ENCODE measurements around the gene C1orf35. TPM values are rescaled to one million over a fixed set of nuclear protein-coding genes. Genes with fewer than 3 reads are reported as not detected.
A peak's percentile ranks its signal among the peaks of the same experiment; 100 is the strongest.

C1orf35 gene
- total and polyA plus RNA-seq, 9 of the 15 experiments (the other 6 are each of a cell fraction or from before 2014, with no cell fraction given): 3.2 to 48.7 (median 12.5) TPM

- TF ChIP-seq SUPT5H (IDR thresholded peaks at IDR 0.05) (peak; percentile 84), FOXP1 (CRISPR knock-in tag; IDR thresholded peaks at IDR 0.05) (0 out of 2 replicates have a peak, but pooled peaks have one; percentile 63), YY1 (IDR thresholded peaks at IDR 0.05; ENCODE audit: borderline replicate concordance in 1 of 3, control insufficient read depth in 1 of 3, extremely low read depth in 1 of 3, insufficient read depth in 3 of 3, insufficient read length in 1 of 3, insufficient replicate concordance in 2 of 3, low read depth in 1 of 3, low read length in 2 of 3) (peak in 2 of 3 experiments; percentile 74 to 83), GTF3C2 (IDR thresholded peaks at IDR 0.05; ENCODE audit: borderline replicate concordance, extremely low read depth, insufficient read length) (no peak)
- TF ChIP-seq, protein P1, sequence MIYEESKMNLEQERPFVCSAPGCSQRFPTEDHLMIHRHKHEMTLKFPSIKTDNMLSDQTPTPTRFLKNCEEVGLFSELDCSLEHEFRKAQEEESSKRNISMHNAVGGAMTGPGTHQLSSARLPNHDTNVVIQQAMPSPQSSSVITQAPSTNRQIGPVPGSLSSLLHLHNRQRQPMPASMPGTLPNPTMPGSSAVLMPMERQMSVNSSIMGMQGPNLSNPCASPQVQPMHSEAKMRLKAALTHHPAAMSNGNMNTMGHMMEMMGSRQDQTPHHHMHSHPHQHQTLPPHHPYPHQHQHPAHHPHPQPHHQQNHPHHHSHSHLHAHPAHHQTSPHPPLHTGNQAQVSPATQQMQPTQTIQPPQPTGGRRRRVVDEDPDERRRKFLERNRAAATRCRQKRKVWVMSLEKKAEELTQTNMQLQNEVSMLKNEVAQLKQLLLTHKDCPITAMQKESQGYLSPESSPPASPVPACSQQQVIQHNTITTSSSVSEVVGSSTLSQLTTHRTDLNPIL (CRISPR knock-in tag; IDR thresholded peaks at IDR 0.05): no peak
These were observed 37.0 kb upstream of the C1orf35 start, which contains the start of gene GUK1 (continued) for GRCh38 chr1:228139931-228140723.
